Uterus (tissue), 2 donors: ENCODE results near the gene LBHD2.

Experiments
- CTCF ChIP-seq, 4 experiments: fragments of 200-600 bp in 2 of 4; fragments of 450-650 bp in 2 of 4; sonication (generic) in 2 of 4; IDR thresholded peaks; one replicate each; pipeline ENCODE4 v1.5.1; 2016 to 2019; ENCODE audit warnings: antibody characterized with exemption in 4 of 4, mild to moderate bottlenecking in 2 of 4, moderate library complexity in 1 of 4
- POLR2A ChIP-seq, 2 donors: fragments of 450-650 bp; IDR thresholded peaks; one replicate each; pipeline ENCODE4 v1.6.1; 2016; ENCODE audit warnings: antibody characterized with exemption in 2 of 2, mild to moderate bottlenecking in 1 of 2, moderate library complexity in 1 of 2

GRCh38 chr14:103045371-103045869 is 38.6 kb upstream of the LBHD2 start:
- TF ChIP-seq POLR2A (IDR thresholded peaks at IDR 0.05), result no peak
- no peak for TF ChIP-seq CTCF (IDR thresholded peaks at IDR 0.05)
